K562 (cell line): ENCODE data around the gene ACER2. TPM values are rescaled to one million over a fixed set of nuclear protein-coding genes. Genes with fewer than 3 reads are reported as not detected.

Source experiments
- ATAC-seq: fragments of 200-7000 bp; cut with Tn5 transposase; 3 replicates; pipeline ENCODE4 v1.9.1; 2020; ENCODE audit warnings: moderate library complexity
- BruUV-seq: library from RNA; stranded (reverse); fragments of 400-500 nt; replicated peaks from 2 replicates; lab custom pipeline; 2021; lab: Mats Ljungman, UMichigan
- CTCF ChIA-PET: fragments of 300-600 bp; formaldehyde crosslinking; extraction: SDS; loops from one replicate; lab custom pipeline; 2021; ENCODE audit warnings: low intra/inter-chr PET ratio; lab: Yijun Ruan, JAX
- POLR2A ChIA-PET: fragments of 300-600, 350-650 bp; sonication (Branson Sonifier 250); formaldehyde crosslinking; extraction: SDS; loops from one replicate; lab custom pipeline; 2021; ENCODE audit warnings: antibody characterized with exemption, inconsistent platforms; lab: Yijun Ruan, JAX
- DNase-seq, 4 experiments: peaks; one replicate each; pipeline versions ENCODE4 v3.0.0 to v3.0.0-alpha.2; 2011 to 2018; ENCODE audit warnings: low spot score in 3 of 4, mixed read lengths in 3 of 4; ENCODE audit errors: extremely low read depth in 1 of 4
- FAIRE-seq: peaks from 2 replicates; lab custom pipeline; 2011; peaks lifted over from hg19 to GRCh38; lab: Jason Lieb, UNC
- H2AFZ ChIP-seq: 2 replicates; pipeline ENCODE4 v1.6.0; 2011; ENCODE audit warnings: low read depth, low read length, control low read depth, inconsistent platforms
- H3K27ac ChIP-seq: fragments of 200-600 bp; 3 replicates; pipeline ENCODE4 v1.8.0; 2011; ENCODE audit warnings: low read depth, mild to moderate bottlenecking, control low read depth, inconsistent platforms, low read length, moderate library complexity, mixed read lengths; ENCODE audit errors: extremely low read depth
- H3K27me3 ChIP-seq, 2 experiments: fragments of 300-600 bp in 1 of 2; 2 replicates in 1 of 2; 3 replicates in 1 of 2; pipeline versions ENCODE4 v1.6.0 to v1.8.0; 2011; ENCODE audit warnings: inconsistent platforms in 2 of 2, low read length in 2 of 2, mild to moderate bottlenecking in 1 of 2, mixed read lengths in 1 of 2, moderate library complexity in 1 of 2; ENCODE audit not compliant: control insufficient read depth in 2 of 2, insufficient read depth in 2 of 2
- H3K36me3 ChIP-seq: fragments of 300-600 bp; 3 replicates; pipeline ENCODE4 v1.8.0; 2011; ENCODE audit warnings: mild to moderate bottlenecking, low read length, inconsistent platforms; ENCODE audit not compliant: control insufficient read depth, insufficient read depth
- H3K4me1 ChIP-seq, 2 experiments: fragments of 200-600 bp in 1 of 2; replicated peaks in 1 of 2; 2 replicates in 1 of 2; 3 replicates in 1 of 2; pipeline versions ENCODE4 v1.5.1 to v1.8.0; 2011; ENCODE audit warnings: inconsistent platforms in 2 of 2, low read length in 2 of 2, mild to moderate bottlenecking in 1 of 2, mixed read lengths in 1 of 2, moderate library complexity in 1 of 2; ENCODE audit not compliant: control insufficient read depth in 2 of 2, insufficient read depth in 2 of 2
- H3K4me2 ChIP-seq: 2 replicates; pipeline ENCODE4 v1.6.1; 2011; ENCODE audit warnings: low read length, control low read depth, inconsistent platforms, mixed read lengths; ENCODE audit not compliant: insufficient read depth
- H3K4me3 ChIP-seq: fragments of 200-600 bp; sonication (generic), shearing (Covaris generic); 2 replicates; pipeline ENCODE4 v1.5.1; 2016; ENCODE audit warnings: control low read depth, inconsistent platforms
- H3K79me2 ChIP-seq: fragments of 200-600 bp; 3 replicates; pipeline ENCODE4 v1.8.0; 2011; ENCODE audit warnings: low read length, inconsistent platforms; ENCODE audit not compliant: control insufficient read depth, insufficient read depth
- H3K9ac ChIP-seq, 2 experiments: 2 replicates each; pipeline versions ENCODE4 v1.6.0 to v1.6.1; 2011; ENCODE audit warnings: low read depth in 2 of 2, low read length in 2 of 2, control low read depth in 1 of 2, inconsistent platforms in 1 of 2, mild to moderate bottlenecking in 1 of 2, mixed read lengths in 1 of 2; ENCODE audit not compliant: insufficient read depth in 1 of 2
- H3K9me1 ChIP-seq: one replicate; pipeline ENCODE4 v1.6.0; 2011; ENCODE audit warnings: inconsistent platforms, mild to moderate bottlenecking, low read length, moderate library complexity; ENCODE audit not compliant: control insufficient read depth, insufficient read depth
- H3K9me3 ChIP-seq: replicated peaks from 2 replicates; pipeline ENCODE4 v1.5.1; 2011; ENCODE audit warnings: low read depth, low read length, inconsistent platforms; ENCODE audit not compliant: control insufficient read depth, insufficient read depth
- H4K20me1 ChIP-seq: replicated peaks from 2 replicates; pipeline ENCODE4 v1.6.1; 2011; ENCODE audit warnings: low read length, inconsistent platforms, mixed read lengths; ENCODE audit not compliant: control insufficient read depth, insufficient read depth
- CEBPB ChIP-seq: fragments of 450-650 bp; IDR thresholded peaks from 2 replicates; pipeline ENCODE4 v1.6.1; 2016; ENCODE audit warnings: missing genetic modification characterization, missing compliant biosample characterization
- CEBPG ChIP-seq, 3 experiments: fragments of 200-800 bp in 1 of 3; sonication (Bioruptor generic) in 1 of 3; sonication (generic) in 1 of 3; formaldehyde crosslinking in 1 of 3; IDR thresholded peaks in 2 of 3; conservative IDR thresholded peaks in 1 of 3; 2 replicates each; pipeline versions ENCODE4 v1.6.1 to v1.8.0; 2016 to 2022; ENCODE audit warnings: missing compliant biosample characterization in 2 of 3, missing genetic modification characterization in 2 of 3, mild to moderate bottlenecking in 1 of 3, missing genetic modification reagents in 1 of 3
- HINFP ChIP-seq: fragments of 450-650 bp; conservative IDR thresholded peaks from 2 replicates; pipeline ENCODE4 v1.6.1; 2016; ENCODE audit warnings: missing genetic modification characterization, low read depth, mild to moderate bottlenecking, control low read depth, missing compliant biosample characterization
- IRF1 ChIP-seq: sonication (generic); formaldehyde crosslinking; IDR thresholded peaks from 2 replicates; pipeline ENCODE4 v1.8.0; 2022; ENCODE audit warnings: missing genetic modification reagents, mild to moderate bottlenecking, borderline replicate concordance
- RNF2 ChIP-seq: sonication (generic); IDR thresholded peaks from 2 replicates; pipeline ENCODE4 v1.6.1; 2016
- SIN3B ChIP-seq: fragments of 450-650 bp; IDR thresholded peaks from 2 replicates; pipeline ENCODE4 v1.6.1; 2017; ENCODE audit warnings: low read depth, mild to moderate bottlenecking, moderate library complexity
- ZKSCAN8 ChIP-seq: fragments of 200-800 bp; sonication (Bioruptor generic); IDR thresholded peaks from 2 replicates; pipeline ENCODE4 v1.6.1; 2016; ENCODE audit warnings: missing genetic modification characterization, missing compliant biosample characterization
- ZMIZ1 ChIP-seq, 2 experiments: fragments of 150-350 bp in 1 of 2; IDR thresholded peaks; 2 replicates each; pipeline ENCODE4 v1.6.1; 2012 to 2016; ENCODE audit warnings: low read depth in 2 of 2, low read length in 2 of 2, mild to moderate bottlenecking in 1 of 2, moderate library complexity in 1 of 2
- ZNF12 ChIP-seq: sonication (generic); formaldehyde crosslinking; IDR thresholded peaks from 2 replicates; pipeline ENCODE4 v1.4.0; 2020; ENCODE audit warnings: mild to moderate bottlenecking, missing genetic modification reagents
- WGBS: fragments of 100-300 bp; shearing (Covaris generic); methylation state at CpG from one replicate; pipeline ENCODE4 v1.1.6; 2016; ENCODE audit warnings: low coverage, mixed read lengths; ENCODE audit not compliant: insufficient coverage; ENCODE audit errors: missing lambda C conversion rate; 5-methylcytosine and 5-hydroxymethylcytosine counted together
- in situ Hi-C: fragments of 300-500 bp; cut with MboI; formaldehyde crosslinking; loops from 4 replicates; pipeline ENCODE4 v1.15.0; 2018; ENCODE audit warnings: inconsistent platforms, mixed read lengths
- intact Hi-C: fragments of 100-400 bp; cut with micrococcal nuclease; formaldehyde crosslinking; loops from 2 replicates; pipeline ENCODE4 v1.14.2; 2022
- polyA plus RNA-seq, 8 experiments: library from polyadenylated mRNA; depleted of rRNA in 4 of 8; stranded (reverse) in 5 of 8; unstranded in 3 of 8; fragments of >200 nt; fragmentation: Nextera tagmentation in 2 of 8; fragmentation: Illumina TruSeq in 1 of 8; extraction: Ambion mirVana in 2 of 8; extraction: Trizol in 1 of 8; gene quantifications; 2 replicates each; pipeline versions ENCODE4 v1.2.1 to v1.2.3, GENCODE V29; 2011 to 2014; ENCODE audit warnings: inconsistent platforms in 1 of 8, missing spikeins in 1 of 8
- total RNA-seq, 7 experiments: library from RNA; depleted of rRNA in 6 of 7; stranded (reverse); fragments of >200 nt in 6 of 7; fragmentation: Illumina TruSeq in 2 of 7; extraction: Trizol in 2 of 7; gene quantifications; 2 replicates each; pipeline versions ENCODE4 v1.2.1 to v1.2.3, GENCODE V29; 2011 to 2021; ENCODE audit warnings: low replicate concordance in 1 of 7

ACER2 gene
- total and polyA plus RNA-seq, 9 of the 15 experiments (the other 6 are each of a cell fraction or from before 2014, with no cell fraction given), result 0.17 to 4.6 (median 3.0) TPM

GRCh38 chr9:19410195-19410503 is 1.3 kb downstream of the ACER2 start (continued):
- TF ChIP-seq ZMIZ1 (IDR thresholded peaks at IDR 0.05; ENCODE audit: low read depth in 2 of 2, low read length in 2 of 2) (no peak), IRF1 (CRISPR knock-in tag) (no peak), HINFP (tag) (no peak), RNF2 (no peak)

- no peak for DNase-seq
- H3K27me3 ChIP-seq, result no peaks in the 10 kb centered on the region
- no peaks in the 10 kb centered on the region; the same call in 2 of the 3 replicates for H3K36me3 ChIP-seq
- TF ChIP-seq SIN3B (no peak), ZKSCAN8 (CRISPR knock-in tag) (peak; percentile 60; the same call in 1 of the 2 replicates), CEBPG (CRISPR knock-in tag; IDR thresholded peaks at IDR 0.05) (no peak), CEBPG (tag; conservative IDR thresholded peaks at IDR 0.05 in 1 of 2, IDR thresholded peaks at IDR 0.05 in 1 of 2) (0 out of 4 replicates have a peak, but pooled peaks of 1 of the 2 experiments have one; percentile 36), ZNF12 (no peak), CEBPB (tag) (peak; percentile 53)
- peak overlapping the region in 1 of 2 experiments; percentile 67; a peak in 1 of 4 replicates for H3K9ac ChIP-seq
- H2AFZ ChIP-seq, result no peak overlapping the region
- intact Hi-C loops, result no loop called here
- POLR2A ChIA-PET, result no interaction called here
- BruUV-seq, result no TSS peak
- H3K9me3 ChIP-seq, result no peaks in the 10 kb centered on the region
- CTCF ChIA-PET, result no interaction called here
- 92% methylated on average over 2 of the region's 2 CpGs for WGBS
- peaks cover 27% of the 10 kb centered on the region; the same call in 2 of the 3 replicates for H3K79me2 ChIP-seq
- H3K9me1 ChIP-seq, result no peaks in the 10 kb centered on the region
- H3K27ac ChIP-seq, result no peak overlapping the region
- H3K4me3 ChIP-seq, result no peak overlapping the region
- ATAC-seq, result no peak
- H4K20me1 ChIP-seq, result no peaks in the 10 kb centered on the region
- in situ Hi-C loops, result no loop called here
- FAIRE-seq, result no peak
- peak overlapping the region; percentile 83; the same call in 1 of the 2 replicates for H3K4me2 ChIP-seq
- peaks cover 21 to 26% of the 10 kb centered on the region in 2 experiments for H3K4me1 ChIP-seq
These were observed 1.8 kb downstream of the ACER2 start for GRCh38 chr9:19410594-19410993.
